Liver (tissue), 9 donors: ENCODE results near the gene PINK1. TPM values are rescaled to one million over a fixed set of nuclear protein-coding genes. Genes with fewer than 3 reads are reported as not detected.

ENCODE experiments used
- DNase-seq: peaks from one replicate; pipeline ENCODE4 v3.0.0-alpha.2; 2017; ENCODE audit warnings: low spot score
- H3K27ac ChIP-seq, 2 donors: one replicate each; pipeline ENCODE4 v1.7.0; 2013; ENCODE audit warnings: inconsistent platforms in 2 of 2, low read length in 2 of 2, control low read depth in 1 of 2, low read depth in 1 of 2, mild to moderate bottlenecking in 1 of 2
- H3K27me3 ChIP-seq, 4 donors: one replicate each; pipeline versions ENCODE4 v1.6.1 to v1.7.0; 2013; ENCODE audit warnings: low read length in 3 of 4, inconsistent platforms in 1 of 4, mild to moderate bottlenecking in 1 of 4, moderate library complexity in 1 of 4; ENCODE audit not compliant: control insufficient read depth in 4 of 4, insufficient read depth in 4 of 4
- H3K36me3 ChIP-seq, 4 donors: one replicate each; pipeline versions ENCODE4 v1.6.1 to v1.7.0; 2013; ENCODE audit warnings: low read length in 3 of 4, mild to moderate bottlenecking in 3 of 4, low read depth in 1 of 4, moderate library complexity in 1 of 4; ENCODE audit not compliant: control insufficient read depth in 4 of 4, insufficient read depth in 3 of 4
- H3K4me1 ChIP-seq, 4 donors: one replicate each; pipeline versions ENCODE4 v1.6.1 to v1.7.0; 2013; ENCODE audit warnings: low read length in 3 of 4, mild to moderate bottlenecking in 3 of 4, moderate library complexity in 1 of 4; ENCODE audit not compliant: control insufficient read depth in 4 of 4, insufficient read depth in 4 of 4
- H3K4me3 ChIP-seq, 3 donors: one replicate each; pipeline versions ENCODE4 v1.6.1 to v1.7.0; 2013; ENCODE audit warnings: low read length in 3 of 3, control low read depth in 1 of 3, low read depth in 1 of 3, mild to moderate bottlenecking in 1 of 3
- H3K9ac ChIP-seq, 2 donors: one replicate each; pipeline ENCODE4 v1.7.0; 2013; ENCODE audit warnings: low read length in 2 of 2, mild to moderate bottlenecking in 2 of 2, moderate library complexity in 2 of 2, control low read depth in 1 of 2, low read depth in 1 of 2
- H3K9me3 ChIP-seq, 4 donors: one replicate each; pipeline versions ENCODE4 v1.6.1 to v1.7.0; 2013; ENCODE audit warnings: low read length in 3 of 4; ENCODE audit not compliant: control insufficient read depth in 4 of 4
- ATF3 ChIP-seq: IDR thresholded peaks from 2 replicates; pipeline ENCODE4 v1.6.1; 2016; ENCODE audit warnings: antibody characterized with exemption
- CTCF ChIP-seq: fragments of 150-350 bp; IDR thresholded peaks from 2 replicates; pipeline ENCODE4 v1.5.1; 2017; ENCODE audit warnings: improper control_type of control experiment, low read depth, low read length; ENCODE audit not compliant: missing input control
- EGR1 ChIP-seq, 2 donors: IDR thresholded peaks; 2 replicates each; pipeline ENCODE4 v1.6.1; 2016 to 2018; ENCODE audit warnings: antibody characterized with exemption in 2 of 2, low read depth in 2 of 2
- FOXA1 ChIP-seq: IDR thresholded peaks from 2 replicates; pipeline ENCODE4 v1.6.1; 2016; ENCODE audit warnings: antibody characterized with exemption
- HNF4G ChIP-seq: IDR thresholded peaks from 2 replicates; pipeline ENCODE4 v1.6.1; 2016; ENCODE audit warnings: antibody characterized with exemption
- JUND ChIP-seq, 2 donors: IDR thresholded peaks; 2 replicates each; pipeline ENCODE4 v1.6.1; 2016; ENCODE audit warnings: antibody characterized with exemption in 2 of 2
- NR2F2 ChIP-seq: IDR thresholded peaks from 2 replicates; pipeline ENCODE4 v1.6.1; 2016; ENCODE audit warnings: antibody characterized with exemption
- RAD21 ChIP-seq, 2 donors: IDR thresholded peaks; 2 replicates each; pipeline ENCODE4 v1.6.1; 2016; ENCODE audit warnings: antibody characterized with exemption in 2 of 2, mild to moderate bottlenecking in 2 of 2
- REST ChIP-seq: IDR thresholded peaks from 2 replicates; pipeline ENCODE4 v1.6.1; 2016; ENCODE audit warnings: antibody characterized with exemption, mild to moderate bottlenecking
- SP1 ChIP-seq: IDR thresholded peaks from 2 replicates; pipeline ENCODE4 v1.6.1; 2018; ENCODE audit warnings: antibody characterized with exemption, mild to moderate bottlenecking
- TAF1 ChIP-seq: conservative IDR thresholded peaks from 2 replicates; pipeline ENCODE4 v1.6.1; 2016; ENCODE audit warnings: antibody characterized with exemption, mild to moderate bottlenecking
- YY1 ChIP-seq: IDR thresholded peaks from 2 replicates; pipeline ENCODE4 v1.6.1; 2016; ENCODE audit warnings: antibody characterized with exemption, mild to moderate bottlenecking
- ZBTB33 ChIP-seq: IDR thresholded peaks from 2 replicates; pipeline ENCODE4 v1.6.1; 2016; ENCODE audit warnings: antibody characterized with exemption
- WGBS: extraction: QIAGEN DNeasy Blood & Tissue Kit; methylation state at CpG from one replicate; pipeline ENCODE4 v1.1.7; 2013; 5-methylcytosine and 5-hydroxymethylcytosine counted together
- polyA plus RNA-seq, 2 donors: library from polyadenylated mRNA; stranded (reverse) in 1 of 2; unstranded in 1 of 2; fragments of 200-250 nt in 1 of 2; fragments of >200 nt in 1 of 2; fragmentation: Nextera tagmentation in 1 of 2; extraction: Ambion mirVana in 1 of 2; gene quantifications; one replicate each; pipeline versions ENCODE4 v1.2.1 to v1.2.3, GENCODE V29; 2013 to 2015
- total RNA-seq, 2 donors: library from RNA; depleted of rRNA; stranded (reverse); fragments of >200 nt; gene quantifications; one replicate each; pipeline ENCODE4 v1.2.3, GENCODE V29; 2014
- donor health status: healthy.
- donor health status: healthy.
- donor health status: healthy.
- donor health status: healthy.
- donor health status: healthy.

The PINK1 gene
- total and polyA plus RNA-seq, 4 donors: 52.7 to 118 (median 62.2) TPM

GRCh38 chr1:20596106-20596505 lies 37.2 kb upstream of the PINK1 start (continued):
- no peak for TF ChIP-seq CTCF
- no peak for TF ChIP-seq YY1
- no peak for TF ChIP-seq JUND (IDR thresholded peaks at IDR 0.05)

GRCh38 chr1:20597650-20598049 lies 35.6 kb upstream of the PINK1 start:
- peaks cover 0 to 13% (median 2%) of the 10 kb centered on the region in 4 donors for H3K4me1 ChIP-seq
- peaks cover 0 to 14% (median 4%) of the 10 kb centered on the region in 4 donors for H3K36me3 ChIP-seq
- DNase-seq: no peak
- H3K9me3 ChIP-seq: no peaks in the 10 kb centered on the region
- no peak overlapping the region for H3K4me3 ChIP-seq
- 74% methylated on average over 3 of the region's 3 CpGs for WGBS
- TF ChIP-seq NR2F2 (no peak), REST (no peak), ZBTB33 (no peak), FOXA1 (no peak), RAD21 (IDR thresholded peaks at IDR 0.05) (no peak), CTCF (no peak)
- no peaks in the 10 kb centered on the region for H3K27me3 ChIP-seq
- no peak overlapping the region for H3K9ac ChIP-seq
- peak overlapping the region in 1 of 2 donors; percentile 32 for H3K27ac ChIP-seq

DNA sequence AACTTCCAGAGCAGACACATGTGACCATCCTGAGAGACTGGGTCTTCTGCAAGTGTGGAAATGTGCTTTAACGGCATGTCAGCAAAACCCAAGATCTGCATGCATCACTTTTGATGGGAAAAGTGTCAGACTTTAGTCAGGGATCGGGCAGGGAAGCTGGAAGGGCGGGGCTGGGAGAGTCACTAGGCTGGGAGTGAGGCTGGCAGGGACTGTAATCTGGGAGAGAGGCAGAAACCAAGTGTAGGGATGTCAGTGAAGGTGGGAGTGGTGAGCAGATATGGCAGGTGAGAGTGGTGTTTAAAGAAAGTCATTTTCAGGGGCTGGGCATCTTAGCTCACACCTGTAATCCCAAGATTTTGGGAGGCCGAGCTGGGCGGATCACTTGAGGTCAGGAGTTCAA lies 33.1 kb upstream of the PINK1 start:
- Histone ChIP-seq H3K4me1 (peaks cover 12 to 32% (median 19%) of the 10 kb centered on the region in 4 donors), H3K4me3 (no peak overlapping the region)
- 86% methylated on average over 5 of the region's 5 CpGs for WGBS
- TF ChIP-seq YY1: no peak
- TF ChIP-seq ZBTB33: no peak
- no peak for TF ChIP-seq ATF3
- no peak for TF ChIP-seq SP1
- TF ChIP-seq REST: no peak
- no peak for TF ChIP-seq TAF1
- TF ChIP-seq JUND (IDR thresholded peaks at IDR 0.05): no peak
- no peak for TF ChIP-seq FOXA1
- no peak for TF ChIP-seq HNF4G
- TF ChIP-seq RAD21 (IDR thresholded peaks at IDR 0.05): no peak
- TF ChIP-seq EGR1 (IDR thresholded peaks at IDR 0.05; ENCODE audit: low read depth in 2 of 2): no peak

More for the DNA sequence above, 33.1 kb upstream of the PINK1 start:
- Histone ChIP-seq H3K36me3 (peaks cover 0 to 2% (median 0%) of the 10 kb centered on the region in 4 donors), H3K9me3 (no peaks in the 10 kb centered on the region), H3K27ac (peak overlapping the region in 1 of 2 donors; percentile 14), H3K27me3 (no peaks in the 10 kb centered on the region), H3K9ac (no peak overlapping the region)
- DNase-seq: no peak
